Muscle layer of colon (tissue), 2 donors: ENCODE data around the gene STRBP.
"Not testable (repeated sequence)": the region's sequence is repeated elsewhere in the genome, so short reads cannot be mapped to it uniquely, and the experiment has no call there.

Source experiments
- H3K27ac ChIP-seq: one replicate; pipeline ENCODE4 v1.7.0; 2013; ENCODE audit warnings: low read depth, mild to moderate bottlenecking, low read length, moderate library complexity
- H3K27me3 ChIP-seq, 2 donors: one replicate each; pipeline ENCODE4 v1.7.0; 2013; ENCODE audit warnings: low read length in 2 of 2, mild to moderate bottlenecking in 2 of 2; ENCODE audit not compliant: insufficient read depth in 2 of 2, control insufficient read depth in 1 of 2
- H3K36me3 ChIP-seq: one replicate; pipeline ENCODE4 v1.7.0; 2013; ENCODE audit warnings: mild to moderate bottlenecking, low read length; ENCODE audit not compliant: insufficient read depth
- H3K4me1 ChIP-seq: one replicate; pipeline ENCODE4 v1.7.0; 2013; ENCODE audit warnings: mild to moderate bottlenecking, low read length; ENCODE audit not compliant: insufficient read depth
- H3K4me3 ChIP-seq, 2 donors: one replicate each; pipeline ENCODE4 v1.7.0; 2013; ENCODE audit warnings: low read length in 2 of 2, low read depth in 1 of 2, mild to moderate bottlenecking in 1 of 2, moderate library complexity in 1 of 2
- H3K9ac ChIP-seq: one replicate; pipeline ENCODE4 v1.7.0; 2013; ENCODE audit warnings: low read length
- H3K9me3 ChIP-seq: one replicate; pipeline ENCODE4 v1.7.0; 2013; ENCODE audit warnings: mild to moderate bottlenecking, low read length
- donor health status: abdominal sarcoma.
- donor health status: Adenocarcinoma of cecum.

Gene STRBP

DNA sequence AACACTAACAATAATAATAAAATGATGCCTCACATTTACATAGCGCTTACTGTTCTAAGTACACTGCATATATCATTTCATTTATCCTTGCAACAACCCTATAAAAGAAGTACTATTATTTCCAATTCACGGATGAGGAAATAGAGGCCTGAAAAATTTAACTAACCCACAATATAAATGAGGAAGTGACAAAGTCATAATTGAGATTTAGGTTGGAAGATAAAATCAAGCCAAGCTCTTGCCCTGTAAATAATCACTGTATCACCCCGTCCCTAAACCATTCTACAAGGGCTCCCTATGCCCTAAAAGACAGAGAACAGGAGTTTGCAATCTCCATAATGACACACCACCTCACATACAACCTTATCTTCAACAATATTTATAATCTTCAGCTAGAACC is 49.6 kb downstream of the STRBP start:
- no peak overlapping the region for H3K4me3 ChIP-seq
- no peaks in the 10 kb centered on the region for H3K4me1 ChIP-seq
- H3K9me3 ChIP-seq = no peaks in the 10 kb centered on the region
- no peak overlapping the region for H3K9ac ChIP-seq
- no peak overlapping the region for H3K27ac ChIP-seq
- no peaks in the 10 kb centered on the region for H3K36me3 ChIP-seq
- no peaks in the 10 kb centered on the region for H3K27me3 ChIP-seq

DNA sequence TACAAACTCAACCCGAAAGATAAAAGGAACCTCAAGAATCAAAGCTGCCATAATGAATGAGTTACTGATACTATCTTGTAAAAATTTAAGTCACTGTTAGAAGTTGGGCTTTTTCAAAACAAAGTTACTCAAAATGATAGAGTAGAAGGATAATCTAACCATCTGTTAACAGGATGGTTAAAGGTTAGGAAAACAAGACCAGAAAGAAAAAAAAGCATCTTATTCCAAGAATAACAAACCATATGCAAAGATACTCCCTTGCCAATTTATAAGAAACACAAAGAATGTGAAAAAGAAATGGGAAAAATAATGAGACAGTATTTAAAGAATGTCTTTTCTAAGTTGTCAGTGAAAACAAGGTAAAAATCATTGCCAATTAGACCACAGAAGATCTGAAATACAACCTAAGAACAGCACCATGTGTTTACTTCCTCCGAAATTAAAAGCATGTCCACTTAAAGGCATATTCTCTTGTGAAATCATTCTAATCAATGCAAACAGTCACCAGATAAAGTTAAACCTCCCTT is 51.2 kb downstream of the STRBP start:
- no peaks in the 10 kb centered on the region for H3K36me3 ChIP-seq

DNA sequence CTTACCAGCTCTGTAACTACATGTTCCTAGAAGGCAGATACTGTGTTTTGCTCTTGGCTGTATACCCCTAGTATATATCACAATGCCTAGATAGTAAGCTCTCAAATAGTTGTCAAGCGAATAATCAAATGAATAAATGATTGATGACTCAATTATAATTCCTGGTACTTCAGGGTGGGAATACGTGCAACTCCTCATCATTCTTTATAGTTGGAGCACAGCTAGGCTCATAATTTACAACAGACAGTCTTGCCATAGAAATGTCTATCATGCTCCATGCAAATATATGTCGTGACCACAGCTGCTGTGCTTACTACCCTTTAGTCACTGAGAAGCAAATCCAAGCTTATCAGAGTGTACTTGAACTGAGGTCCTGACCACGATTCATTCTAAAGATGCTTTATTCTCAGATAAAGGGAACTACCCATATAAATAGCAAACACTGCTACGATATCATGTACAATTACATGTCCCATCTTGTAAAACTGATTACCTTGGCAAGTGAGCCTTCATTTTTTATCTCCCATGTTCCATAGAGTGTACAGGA is 52.1 kb downstream of the STRBP start:
- Histone ChIP-seq H3K36me3 (no peaks in the 10 kb centered on the region), H3K9ac (no peak overlapping the region), H3K27me3 (no peaks in the 10 kb centered on the region), H3K4me3 (no peak overlapping the region), H3K27ac (no peak overlapping the region), H3K9me3 (no peaks in the 10 kb centered on the region), H3K4me1 (no peaks in the 10 kb centered on the region)

More for the DNA sequence above, 51.2 kb downstream of the STRBP start:
- Histone ChIP-seq H3K9me3 (no peaks in the 10 kb centered on the region), H3K4me3 (no peak overlapping the region), H3K9ac (no peak overlapping the region), H3K27me3 (no peaks in the 10 kb centered on the region), H3K4me1 (no peaks in the 10 kb centered on the region), H3K27ac (no peak overlapping the region)

- H3K9me3 ChIP-seq = no peaks in the 10 kb centered on the region
- H3K36me3 ChIP-seq = no peaks in the 10 kb centered on the region
- no peak overlapping the region for H3K4me3 ChIP-seq
- no peaks in the 10 kb centered on the region for H3K4me1 ChIP-seq
- no peaks in the 10 kb centered on the region for H3K27me3 ChIP-seq
- H3K27ac ChIP-seq = no peak overlapping the region
- H3K9ac ChIP-seq = no peak overlapping the region
Observed at GRCh38 chr9:123211081-123211480, 57.3 kb downstream of the STRBP start.

DNA sequence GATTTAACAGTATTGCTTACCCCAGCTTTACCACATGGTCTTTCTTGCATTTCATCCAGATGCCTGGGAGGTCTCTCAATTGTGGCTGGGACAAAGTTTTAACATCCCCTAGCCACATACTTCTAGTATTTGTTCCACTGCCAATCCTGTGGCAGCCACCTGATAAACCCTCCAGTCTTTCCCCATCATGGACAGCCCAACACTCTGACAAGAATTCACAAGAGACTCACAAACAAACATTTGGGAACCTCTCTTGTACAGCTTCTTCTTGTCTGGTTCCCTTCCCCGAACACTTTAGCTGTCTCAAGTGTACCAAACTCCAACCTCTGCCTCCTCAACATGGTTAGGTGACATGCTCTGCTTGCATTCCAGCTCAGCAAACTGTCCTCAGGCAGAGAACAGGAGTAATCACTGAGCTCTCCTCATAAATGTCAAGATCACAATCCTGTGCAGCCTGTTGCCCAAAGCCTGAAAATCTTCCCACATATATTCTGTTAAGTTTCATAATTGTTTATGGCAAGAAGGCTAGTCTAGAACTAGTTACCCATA is 59.7 kb downstream of the STRBP start:
- H3K9me3 ChIP-seq = no peaks in the 10 kb centered on the region
- H3K36me3 ChIP-seq = no peaks in the 10 kb centered on the region
- H3K9ac ChIP-seq = no peak overlapping the region
- H3K4me3 ChIP-seq = no peak overlapping the region
- H3K4me1 ChIP-seq = no peaks in the 10 kb centered on the region
- no peak overlapping the region for H3K27ac ChIP-seq
- no peaks in the 10 kb centered on the region for H3K27me3 ChIP-seq

- H3K4me1 ChIP-seq = no peaks in the 10 kb centered on the region
- no peak overlapping the region for H3K9ac ChIP-seq
- no peak overlapping the region for H3K4me3 ChIP-seq
- H3K9me3 ChIP-seq = no peaks in the 10 kb centered on the region
- no peak overlapping the region for H3K27ac ChIP-seq
- no peaks in the 10 kb centered on the region for H3K27me3 ChIP-seq
- no peaks in the 10 kb centered on the region for H3K36me3 ChIP-seq
Observed at GRCh38 chr9:123206065-123206464, 62.3 kb downstream of the STRBP start.

DNA sequence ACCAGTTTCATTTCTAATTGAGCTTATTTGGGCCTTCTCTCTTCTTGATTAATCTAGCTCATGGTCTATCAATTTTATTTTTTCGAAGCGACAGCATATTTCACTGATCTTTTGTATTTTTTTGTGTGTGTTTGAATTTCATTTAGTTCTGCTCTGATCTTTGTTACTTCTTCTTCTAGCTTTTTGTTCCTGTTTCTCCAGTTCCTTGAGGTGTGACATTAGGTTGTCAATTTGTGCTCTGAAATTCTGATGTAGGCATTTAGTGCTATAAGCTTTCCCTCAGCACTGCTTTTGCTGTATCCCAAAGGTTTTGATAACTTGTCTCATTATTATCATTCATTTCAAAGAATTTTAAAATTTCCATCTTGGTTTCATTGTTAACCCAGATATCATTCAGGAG is 67.3 kb downstream of the STRBP start:
- Histone ChIP-seq H3K27ac (no peak overlapping the region), H3K9me3 (no peaks in the 10 kb centered on the region), H3K4me3 (no peak overlapping the region), H3K27me3 (no peaks in the 10 kb centered on the region), H3K9ac (no peak overlapping the region), H3K36me3 (no peaks in the 10 kb centered on the region), H3K4me1 (no peaks in the 10 kb centered on the region)

- H3K27me3 ChIP-seq, H3K27ac ChIP-seq, H3K9me3 ChIP-seq, H3K4me1 ChIP-seq, H3K4me3 ChIP-seq, H3K36me3 ChIP-seq, H3K9ac ChIP-seq: not testable (repeated sequence)
Observed at GRCh38 chr9:123200469-123200868, 67.9 kb downstream of the STRBP start.

- Histone ChIP-seq H3K4me1 (no peaks in the 10 kb centered on the region), H3K9me3 (no peaks in the 10 kb centered on the region), H3K4me3 (no peak overlapping the region), H3K27ac (no peak overlapping the region), H3K36me3 (no peaks in the 10 kb centered on the region), H3K27me3 (no peaks in the 10 kb centered on the region), H3K9ac (no peak overlapping the region)
Observed at GRCh38 chr9:123196124-123196523, 72.3 kb downstream of the STRBP start.

DNA sequence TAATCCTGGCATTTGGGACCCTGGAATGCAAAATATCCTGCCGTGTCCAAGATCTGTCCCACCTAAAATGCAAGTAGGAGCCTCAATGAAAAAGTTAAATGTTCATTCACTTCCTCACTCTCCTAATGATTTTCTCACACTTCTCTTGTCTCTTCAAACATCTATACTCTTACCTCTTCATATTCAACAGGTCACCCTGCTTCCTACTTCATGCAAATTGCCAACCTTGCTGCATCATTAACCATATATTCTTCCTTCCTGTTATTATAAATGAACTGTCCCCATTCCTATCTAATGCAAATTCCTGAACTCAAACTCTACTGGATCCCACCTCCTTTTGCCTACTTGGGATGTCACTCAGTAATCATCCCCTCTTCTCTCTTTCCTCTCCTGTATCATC is 74.4 kb downstream of the STRBP start:
- no peaks in the 10 kb centered on the region for H3K36me3 ChIP-seq
- H3K4me3 ChIP-seq = no peak overlapping the region
- H3K9me3 ChIP-seq = no peaks in the 10 kb centered on the region
- no peaks in the 10 kb centered on the region for H3K27me3 ChIP-seq
- no peaks in the 10 kb centered on the region for H3K4me1 ChIP-seq
- H3K9ac ChIP-seq = no peak overlapping the region
- H3K27ac ChIP-seq = no peak overlapping the region

DNA sequence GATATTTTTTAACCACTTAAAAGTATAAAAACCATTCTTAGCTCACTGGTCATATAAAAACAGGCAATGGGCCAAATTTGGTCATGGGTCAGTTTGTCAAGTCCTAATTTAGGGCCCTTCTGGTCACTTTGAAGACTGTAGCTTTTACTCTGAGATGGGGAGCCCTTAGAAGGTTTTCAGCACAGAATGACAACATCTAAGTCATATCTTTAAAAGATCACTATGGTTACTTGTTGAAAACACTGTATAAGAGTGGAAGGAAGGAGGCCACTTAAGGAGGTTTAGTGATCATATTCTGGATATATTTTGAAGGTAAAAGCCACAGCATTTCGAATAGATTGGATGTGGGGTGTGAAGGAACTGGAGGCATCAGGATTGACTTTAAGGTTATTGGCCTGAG is 76.7 kb downstream of the STRBP start:
- Histone ChIP-seq H3K36me3 (no peaks in the 10 kb centered on the region), H3K4me3 (no peak overlapping the region), H3K27ac (no peak overlapping the region), H3K4me1 (no peaks in the 10 kb centered on the region), H3K9ac (no peak overlapping the region), H3K9me3 (no peaks in the 10 kb centered on the region), H3K27me3 (no peaks in the 10 kb centered on the region)

DNA sequence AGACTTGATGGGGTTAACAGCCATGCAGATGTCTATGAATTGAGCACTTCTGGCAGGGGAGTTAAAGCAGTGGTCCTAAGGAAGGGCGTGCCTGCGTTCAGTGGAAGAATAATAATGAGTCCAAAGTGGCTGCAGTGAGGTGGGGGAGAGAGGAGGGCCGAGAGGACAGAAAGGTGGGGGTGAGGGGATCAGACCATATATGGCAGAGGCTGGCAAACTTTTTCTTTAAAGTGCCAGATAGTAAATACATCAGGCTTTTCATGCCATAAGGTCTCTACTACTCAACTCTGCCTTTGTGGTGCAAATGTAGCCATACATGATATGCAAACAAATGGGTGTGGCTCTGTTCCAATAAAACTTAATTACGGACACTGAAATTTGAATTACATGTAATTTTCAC is 77.1 kb downstream of the STRBP start:
- no peaks in the 10 kb centered on the region for H3K27me3 ChIP-seq
- H3K4me1 ChIP-seq = no peaks in the 10 kb centered on the region
- H3K36me3 ChIP-seq = no peaks in the 10 kb centered on the region
- H3K9ac ChIP-seq = no peak overlapping the region
- H3K27ac ChIP-seq = no peak overlapping the region
- no peaks in the 10 kb centered on the region for H3K9me3 ChIP-seq
- no peak overlapping the region for H3K4me3 ChIP-seq
